Endothelial cell of umbilical vein (primary cell): ENCODE results near the gene SPDEF.

ENCODE experiments used
- FOS ChIP-seq: IDR thresholded peaks from 2 replicates; pipeline ENCODE4 v1.6.1; 2011; ENCODE audit warnings: mild to moderate bottlenecking, low read length, moderate library complexity, borderline replicate concordance; ENCODE audit not compliant: insufficient read depth
- JUN ChIP-seq: IDR thresholded peaks from 2 replicates; pipeline ENCODE4 v1.6.1; 2011; ENCODE audit warnings: borderline replicate concordance, low read depth; ENCODE audit not compliant: insufficient read length, insufficient read depth
- MYC ChIP-seq: IDR thresholded peaks from one replicate; pipeline ENCODE4 v1.6.1; 2011; ENCODE audit warnings: mild to moderate bottlenecking, low read depth, low read length
- POLR2A ChIP-seq: IDR thresholded peaks from 2 replicates; pipeline ENCODE4 v1.6.1; 2012; ENCODE audit warnings: low read depth, mild to moderate bottlenecking, control low read depth, low read length
- POLR2AphosphoS5 ChIP-seq: IDR thresholded peaks from 2 replicates; pipeline ENCODE4 v1.6.1; 2012; ENCODE audit warnings: low read depth, mild to moderate bottlenecking, control low read depth, low read length, moderate library complexity; ENCODE audit not compliant: insufficient read depth
- TF ChIP-seq, protein P1 (sequence below): IDR thresholded peaks from 2 replicates; pipeline ENCODE4 v1.6.1; 2011; ENCODE audit not compliant: insufficient read depth, insufficient read length
- TF ChIP-seq, protein P2 (sequence below), 2 donors: IDR thresholded peaks; 1 replicate in 1 of 2; 2 replicates in 1 of 2; pipeline ENCODE4 v1.5.1; 2011; ENCODE audit warnings: low read length in 2 of 2, mild to moderate bottlenecking in 2 of 2, moderate library complexity in 2 of 2, control low read depth in 1 of 2, inconsistent platforms in 1 of 2, low read depth in 1 of 2; ENCODE audit not compliant: insufficient read depth in 1 of 2; ENCODE audit errors: extremely low read depth in 1 of 2

DNA sequence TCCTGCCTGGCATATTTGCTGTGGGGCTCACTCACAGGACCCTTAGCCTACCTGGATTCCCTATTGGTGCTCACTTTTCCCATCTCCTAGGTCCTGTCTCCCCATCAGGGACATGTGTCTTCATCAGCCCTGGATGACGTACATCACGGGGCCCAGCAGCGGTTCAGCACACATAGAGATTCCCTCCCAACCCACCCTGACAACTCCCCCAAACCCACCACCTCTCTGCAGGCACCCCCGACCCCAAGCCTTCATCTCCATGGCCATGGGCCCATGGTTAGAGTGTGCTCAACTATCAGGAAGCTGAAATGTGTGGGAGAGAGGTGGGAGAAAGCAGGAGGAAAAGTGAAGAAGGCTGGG, 25.4 kb upstream of the SPDEF start:
- TF ChIP-seq POLR2A, result no peak
- TF ChIP-seq, protein P1, sequence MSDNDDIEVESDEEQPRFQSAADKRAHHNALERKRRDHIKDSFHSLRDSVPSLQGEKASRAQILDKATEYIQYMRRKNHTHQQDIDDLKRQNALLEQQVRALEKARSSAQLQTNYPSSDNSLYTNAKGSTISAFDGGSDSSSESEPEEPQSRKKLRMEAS, result no peak
- TF ChIP-seq JUN, result no peak
- TF ChIP-seq FOS, result no peak
- TF ChIP-seq POLR2AphosphoS5, result no peak
- TF ChIP-seq, protein P2, sequence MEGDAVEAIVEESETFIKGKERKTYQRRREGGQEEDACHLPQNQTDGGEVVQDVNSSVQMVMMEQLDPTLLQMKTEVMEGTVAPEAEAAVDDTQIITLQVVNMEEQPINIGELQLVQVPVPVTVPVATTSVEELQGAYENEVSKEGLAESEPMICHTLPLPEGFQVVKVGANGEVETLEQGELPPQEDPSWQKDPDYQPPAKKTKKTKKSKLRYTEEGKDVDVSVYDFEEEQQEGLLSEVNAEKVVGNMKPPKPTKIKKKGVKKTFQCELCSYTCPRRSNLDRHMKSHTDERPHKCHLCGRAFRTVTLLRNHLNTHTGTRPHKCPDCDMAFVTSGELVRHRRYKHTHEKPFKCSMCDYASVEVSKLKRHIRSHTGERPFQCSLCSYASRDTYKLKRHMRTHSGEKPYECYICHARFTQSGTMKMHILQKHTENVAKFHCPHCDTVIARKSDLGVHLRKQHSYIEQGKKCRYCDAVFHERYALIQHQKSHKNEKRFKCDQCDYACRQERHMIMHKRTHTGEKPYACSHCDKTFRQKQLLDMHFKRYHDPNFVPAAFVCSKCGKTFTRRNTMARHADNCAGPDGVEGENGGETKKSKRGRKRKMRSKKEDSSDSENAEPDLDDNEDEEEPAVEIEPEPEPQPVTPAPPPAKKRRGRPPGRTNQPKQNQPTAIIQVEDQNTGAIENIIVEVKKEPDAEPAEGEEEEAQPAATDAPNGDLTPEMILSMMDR (IDR thresholded peaks at IDR 0.05; ENCODE audit: extremely low read depth in 1 of 2, insufficient read depth in 1 of 2, low read depth in 1 of 2, low read length in 2 of 2), result no peak
- no peak for TF ChIP-seq MYC
